ENCODE results near the gene AAGAB.
A peak's percentile ranks its signal among the peaks of the same experiment; 100 is the strongest.

GRCh38 chr15:67197364-67197695 is 57.1 kb downstream of the AAGAB start:
- TF ChIP-seq CTCF (IDR thresholded peaks at IDR 0.05) (no peak), REST (IDR thresholded peaks at IDR 0.05; ENCODE audit: insufficient read depth in 1 of 2, low read depth in 2 of 2, low read length in 1 of 2) (peak; percentile 30 to 31; a peak in 2 of 4 replicates), TCF7L2 (IDR thresholded peaks at IDR 0.05; ENCODE audit: low read depth, low read length) (no peak), POLR2AphosphoS5 (IDR thresholded peaks at IDR 0.05; ENCODE audit: low read depth, low read length) (peak; percentile 34), SIN3A (IDR thresholded peaks at IDR 0.05; ENCODE audit: borderline replicate concordance, insufficient read depth, low read depth, low read length) (0 out of 2 replicates have a peak, but pooled peaks have one; percentile 39)

Measured in Panc1 (cell line).